HCT116 (cell line): ENCODE data around the gene GTF3C4. TPM values are rescaled to one million over a fixed set of nuclear protein-coding genes. Genes with fewer than 3 reads are reported as not detected.
"Not testable (repeated sequence)": the region's sequence is repeated elsewhere in the genome, so short reads cannot be mapped to it uniquely, and the experiment has no call there.

Experiments used
- ATAC-seq: fragments of 200-7000 bp; cut with Tn5 transposase; 2 replicates; pipeline ENCODE4 v1.9.1; 2020; ENCODE audit warnings: mild to moderate bottlenecking, moderate library complexity
- BruUV-seq: library from RNA; stranded (reverse); fragments of 400-500 nt; replicated peaks from 2 replicates; lab custom pipeline; 2021; lab: Mats Ljungman, UMichigan
- CTCF ChIA-PET: fragments of 300-600 bp; sonication (Branson Sonifier 250); formaldehyde crosslinking; loops from one replicate; lab custom pipeline; 2021; ENCODE audit warnings: antibody characterized with exemption; lab: Charles Lee
- POLR2A ChIA-PET: fragments of 300-600, 350-600 bp; sonication (Branson Sonifier 250); formaldehyde crosslinking; loops from one replicate; lab custom pipeline; 2021; ENCODE audit warnings: antibody characterized with exemption; lab: Charles Lee
- RAD21 ChIA-PET, 2 experiments: fragments of 300-600 bp; sonication (Branson Sonifier 250); formaldehyde crosslinking; loops; one replicate each; lab custom pipeline; 2023; ENCODE audit warnings: low total read pairs in 2 of 2; ENCODE audit not compliant: uncharacterized antibody in 2 of 2, unreplicated experiment in 2 of 2, low non-redundant PET in 1 of 2; lab: Charles Lee
- DNase-seq: peaks from one replicate; pipeline ENCODE4 v3.0.0-alpha.2; 2010; ENCODE audit warnings: low read depth, low spot score
- H2AFZ ChIP-seq: fragments of 200-600 bp; shearing (Covaris generic), sonication (generic); 2 replicates; pipeline ENCODE4 v1.6.1; 2017; ENCODE audit warnings: low read depth, mixed run types, mixed read lengths, antibody characterized with exemption, low read length; ENCODE audit not compliant: poor library complexity, severe bottlenecking
- H3K27ac ChIP-seq: 2 replicates; pipeline ENCODE4 v1.5.1; 2012; ENCODE audit warnings: low read depth, low read length
- H3K27me3 ChIP-seq: fragments of 200-600 bp; sonication (generic); 2 replicates; pipeline ENCODE4 v1.6.1; 2016; ENCODE audit warnings: mixed run types, low read length, mixed read lengths; ENCODE audit not compliant: insufficient read depth
- H3K36me3 ChIP-seq, 2 experiments: fragments of 200-500 bp in 1 of 2; fragments of 200-600 bp in 1 of 2; sonication (Bioruptor generic) in 1 of 2; sonication (generic) in 1 of 2; 2 replicates each; pipeline versions ENCODE4 v1.5.1 to v1.6.1; 2014 to 2016; ENCODE audit warnings: low read length in 2 of 2, inconsistent platforms in 1 of 2, mixed read lengths in 1 of 2, mixed run types in 1 of 2; ENCODE audit not compliant: insufficient read depth in 2 of 2, control insufficient read depth in 1 of 2
- H3K4me1 ChIP-seq, 2 experiments: fragments of 200-600 bp in 1 of 2; sonication (generic) in 1 of 2; 2 replicates each; pipeline versions ENCODE4 v1.5.1 to v1.6.1; 2012 to 2017; ENCODE audit warnings: low read length in 2 of 2, inconsistent platforms in 1 of 2, mild to moderate bottlenecking in 1 of 2, mixed read lengths in 1 of 2, mixed run types in 1 of 2, moderate library complexity in 1 of 2; ENCODE audit not compliant: insufficient read depth in 2 of 2, control insufficient read depth in 1 of 2
- H3K4me2 ChIP-seq: fragments of 200-600 bp; sonication (generic); 2 replicates; pipeline ENCODE4 v1.6.1; 2017; ENCODE audit warnings: mixed run types, low read length, mixed read lengths
- H3K4me3 ChIP-seq, 2 experiments: fragments of 200-600 bp in 1 of 2; sonication (generic) in 1 of 2; replicated peaks in 1 of 2; 2 replicates each; pipeline ENCODE4 v1.5.1; 2011 to 2016; ENCODE audit warnings: low read length in 2 of 2, control low read depth in 1 of 2, low read depth in 1 of 2, mild to moderate bottlenecking in 1 of 2, mixed read lengths in 1 of 2, mixed run types in 1 of 2
- H3K79me2 ChIP-seq: fragments of 200-600 bp; sonication (generic); 2 replicates; pipeline ENCODE4 v1.6.1; 2017; ENCODE audit warnings: mild to moderate bottlenecking, mixed run types, low read length, moderate library complexity, mixed read lengths; ENCODE audit not compliant: insufficient read depth
- H3K9ac ChIP-seq: fragments of 200-600 bp; sonication (generic); 2 replicates; pipeline ENCODE4 v1.6.1; 2016; ENCODE audit warnings: low read length, mixed read lengths
- H3K9me2 ChIP-seq: fragments of 200-600 bp; sonication (generic), shearing (Covaris generic); 2 replicates; pipeline ENCODE4 v1.6.1; 2017; ENCODE audit warnings: mixed run types, mild to moderate bottlenecking, moderate library complexity; ENCODE audit not compliant: insufficient read depth
- H3K9me3 ChIP-seq, 2 experiments: fragments of 200-500 bp in 1 of 2; fragments of 200-600 bp in 1 of 2; sonication (Bioruptor generic) in 1 of 2; sonication (generic) in 1 of 2; 2 replicates each; pipeline ENCODE4 v1.6.1; 2014 to 2017; ENCODE audit warnings: low read length in 2 of 2, mixed read lengths in 2 of 2, inconsistent platforms in 1 of 2, low read depth in 1 of 2, mild to moderate bottlenecking in 1 of 2, mixed run types in 1 of 2, moderate library complexity in 1 of 2; ENCODE audit not compliant: control insufficient read depth in 1 of 2, insufficient read depth in 1 of 2
- H4K20me1 ChIP-seq: fragments of 200-600 bp; sonication (generic), shearing (Covaris generic); 2 replicates; pipeline ENCODE4 v1.6.1; 2017; ENCODE audit warnings: mixed run types, mild to moderate bottlenecking, moderate library complexity; ENCODE audit not compliant: insufficient read depth
- ATF3 ChIP-seq: IDR thresholded peaks from 2 replicates; pipeline ENCODE4 v1.6.1; 2012
- CBX3 ChIP-seq: IDR thresholded peaks from 2 replicates; pipeline ENCODE4 v1.6.1; 2012; ENCODE audit warnings: low read depth
- CEBPB ChIP-seq: IDR thresholded peaks from 2 replicates; pipeline ENCODE4 v1.6.1; 2012; ENCODE audit warnings: low read depth
- EGR1 ChIP-seq: IDR thresholded peaks from 2 replicates; pipeline ENCODE4 v1.6.1; 2012; ENCODE audit warnings: low read depth
- RAD21 ChIP-seq: IDR thresholded peaks from 2 replicates; pipeline ENCODE4 v1.6.1; 2012; ENCODE audit warnings: low read depth, mild to moderate bottlenecking
- SP1 ChIP-seq: IDR thresholded peaks from 2 replicates; pipeline ENCODE4 v1.6.1; 2012; ENCODE audit warnings: low read depth
- TCF7L2 ChIP-seq: IDR thresholded peaks from 2 replicates; pipeline ENCODE4 v1.7.0; 2011; ENCODE audit warnings: borderline replicate concordance, inconsistent platforms; ENCODE audit not compliant: insufficient read depth, insufficient read length; ENCODE audit errors: extremely low read depth
- YY1 ChIP-seq: IDR thresholded peaks from 2 replicates; pipeline ENCODE4 v1.6.1; 2011; ENCODE audit warnings: low read length, low read depth, moderate library complexity, mild to moderate bottlenecking; ENCODE audit not compliant: insufficient replicate concordance; ENCODE audit errors: extremely low read depth
- ZFX ChIP-seq: fragments of 450-650 bp; IDR thresholded peaks from 2 replicates; pipeline ENCODE4 v1.6.1; 2017
- intact Hi-C: fragments of 100-400 bp; cut with micrococcal nuclease; formaldehyde crosslinking; loops from 2 replicates; pipeline ENCODE4 v1.10.0; 2022
- total RNA-seq: library from RNA; stranded (reverse); gene quantifications from one replicate; pipeline ENCODE4 v1.2.1, GENCODE V29; 2021; ENCODE audit not compliant: unreplicated experiment

Gene GTF3C4
- total RNA-seq, 1 experiment from 2014 or later: 26.4 TPM

GRCh38 chr9:132708769-132709430 is 38.6 kb downstream of the GTF3C4 start:
- Histone ChIP-seq H3K9ac (no peak overlapping the region), H3K27me3 (no peaks in the 10 kb centered on the region), H3K36me3 (no peaks in the 10 kb centered on the region), H4K20me1 (no peaks in the 10 kb centered on the region), H3K9me2 (no peaks in the 10 kb centered on the region), H3K4me2 (no peak overlapping the region), H3K27ac (no peak overlapping the region), H3K9me3 (no peaks in the 10 kb centered on the region), H3K4me1 (no peaks in the 10 kb centered on the region), H3K4me3 (no peak overlapping the region), H3K79me2 (no peaks in the 10 kb centered on the region), H2AFZ (no peak overlapping the region)
- POLR2A ChIA-PET: no interaction called here
- no peak for DNase-seq
- BruUV-seq: no TSS peak
- CTCF ChIA-PET: no interaction called here
- RAD21 ChIA-PET: no interaction called here
- intact Hi-C loops: no loop called here
- no peak for TF ChIP-seq CBX3
- TF ChIP-seq YY1: no peak
- no peak for TF ChIP-seq CEBPB
- no peak for TF ChIP-seq ZFX
- no peak for TF ChIP-seq TCF7L2
- TF ChIP-seq ATF3: no peak
- no peak for ATAC-seq

- TF ChIP-seq SP1 (no peak), EGR1 (no peak), RAD21 (no peak)
- Histone ChIP-seq H3K27ac (no peak overlapping the region), H3K9me3 (no peaks in the 10 kb centered on the region), H3K27me3 (no peaks in the 10 kb centered on the region), H3K9ac (no peak overlapping the region), H2AFZ (no peak overlapping the region), H3K4me3 (no peak overlapping the region), H3K4me2 (no peak overlapping the region), H3K9me2 (no peaks in the 10 kb centered on the region), H3K36me3 (no peaks in the 10 kb centered on the region), H3K79me2 (no peaks in the 10 kb centered on the region), H3K4me1 (no peaks in the 10 kb centered on the region), H4K20me1 (no peaks in the 10 kb centered on the region)
- no TSS peak for BruUV-seq
- ChIA-PET RAD21 (no interaction called here), POLR2A (no interaction called here), CTCF (no interaction called here)
- no peak for DNase-seq
- ATAC-seq: no peak
- intact Hi-C loops: no loop called here
Observed at GRCh38 chr9:132710333-132710732, 40.1 kb downstream of the GTF3C4 start.

GRCh38 chr9:132711152-132711551 is 40.9 kb downstream of the GTF3C4 start:
- H4K20me1 ChIP-seq, ATAC-seq, H2AFZ ChIP-seq, BruUV-seq, H3K36me3 ChIP-seq, H3K79me2 ChIP-seq, H3K4me2 ChIP-seq, H3K9me2 ChIP-seq, H3K4me1 ChIP-seq, CTCF ChIA-PET, H3K4me3 ChIP-seq, H3K27ac ChIP-seq, POLR2A ChIA-PET, H3K9ac ChIP-seq, H3K27me3 ChIP-seq, RAD21 ChIA-PET, DNase-seq, intact Hi-C loops, H3K9me3 ChIP-seq: not testable (repeated sequence)
